ENCODE data around the gene CPNE8. TPM values are rescaled to one million over a fixed set of nuclear protein-coding genes. Genes with fewer than 3 reads are reported as not detected.

CPNE8 gene
- total RNA-seq, 1 experiment from 2014 or later = 23.6 TPM

DNA sequence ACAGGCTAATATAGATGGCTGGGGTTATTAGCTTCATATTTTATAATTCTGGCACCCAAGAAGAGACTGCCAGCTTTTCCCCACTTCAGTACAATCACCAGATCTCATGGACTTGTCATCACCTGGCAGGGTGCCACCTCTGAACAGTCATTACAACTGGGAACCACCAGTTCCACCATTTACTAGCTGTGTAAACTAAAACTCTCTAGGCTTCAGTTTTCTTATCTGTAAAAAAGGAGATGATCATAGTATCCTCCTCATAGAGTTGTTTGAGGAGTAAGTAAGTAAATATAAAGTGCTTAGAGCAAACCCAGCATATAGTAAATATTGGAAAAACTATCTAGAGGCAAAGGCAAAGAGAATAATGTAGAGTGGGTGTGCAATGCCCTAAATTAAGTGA, 19.3 kb downstream of the CPNE8 start:
- Histone ChIP-seq H3K27ac (ENCODE audit: low read length) (no peak overlapping the region), H3K36me3 (ENCODE audit: control insufficient read depth, insufficient read depth, low read length) (no peaks in the 10 kb centered on the region), H3K9me3 (ENCODE audit: control insufficient read depth, insufficient read depth, low read depth, low read length) (no peaks in the 10 kb centered on the region), H3K4me3 (ENCODE audit: low read depth in 2 of 2, low read length in 2 of 2) (no peak overlapping the region), H3K27me3 (ENCODE audit: control insufficient read depth, insufficient read depth, low read length) (no peaks in the 10 kb centered on the region), H3K4me1 (ENCODE audit: control insufficient read depth, insufficient read depth, low read length) (no peaks in the 10 kb centered on the region)
- in situ Hi-C loops (cut with HindIII; ENCODE audit: low pct_unique_long_range_greater_than_20kb, low sequenced_read_pairs) = no loop called here
- BruUV-seq (replicated peaks) = no TSS peak
- POLR2A ChIA-PET = no interaction called here
- ATAC-seq (no peak), DNase-seq (ENCODE audit: low read depth, low spot score) (no peak)
- CTCF ChIA-PET = no interaction called here
- intact Hi-C loops (cut with micrococcal nuclease; ENCODE audit: unreplicated experiment) = no loop called here
- TF ChIP-seq TCF7L2 (IDR thresholded peaks at IDR 0.05; ENCODE audit: low read depth, low read length) = no peak
- TF ChIP-seq POLR2AphosphoS5 (IDR thresholded peaks at IDR 0.05; ENCODE audit: low read depth, low read length) = no peak
- TF ChIP-seq, protein P1, sequence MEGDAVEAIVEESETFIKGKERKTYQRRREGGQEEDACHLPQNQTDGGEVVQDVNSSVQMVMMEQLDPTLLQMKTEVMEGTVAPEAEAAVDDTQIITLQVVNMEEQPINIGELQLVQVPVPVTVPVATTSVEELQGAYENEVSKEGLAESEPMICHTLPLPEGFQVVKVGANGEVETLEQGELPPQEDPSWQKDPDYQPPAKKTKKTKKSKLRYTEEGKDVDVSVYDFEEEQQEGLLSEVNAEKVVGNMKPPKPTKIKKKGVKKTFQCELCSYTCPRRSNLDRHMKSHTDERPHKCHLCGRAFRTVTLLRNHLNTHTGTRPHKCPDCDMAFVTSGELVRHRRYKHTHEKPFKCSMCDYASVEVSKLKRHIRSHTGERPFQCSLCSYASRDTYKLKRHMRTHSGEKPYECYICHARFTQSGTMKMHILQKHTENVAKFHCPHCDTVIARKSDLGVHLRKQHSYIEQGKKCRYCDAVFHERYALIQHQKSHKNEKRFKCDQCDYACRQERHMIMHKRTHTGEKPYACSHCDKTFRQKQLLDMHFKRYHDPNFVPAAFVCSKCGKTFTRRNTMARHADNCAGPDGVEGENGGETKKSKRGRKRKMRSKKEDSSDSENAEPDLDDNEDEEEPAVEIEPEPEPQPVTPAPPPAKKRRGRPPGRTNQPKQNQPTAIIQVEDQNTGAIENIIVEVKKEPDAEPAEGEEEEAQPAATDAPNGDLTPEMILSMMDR (IDR thresholded peaks at IDR 0.05) = no peak
- TF ChIP-seq REST (IDR thresholded peaks at IDR 0.05; ENCODE audit: insufficient read depth in 1 of 2, low read depth in 2 of 2, low read length in 1 of 2) = no peak
- no peak for TF ChIP-seq SIN3A (IDR thresholded peaks at IDR 0.05; ENCODE audit: borderline replicate concordance, insufficient read depth, low read depth, low read length)

- intact Hi-C loops (cut with micrococcal nuclease; ENCODE audit: unreplicated experiment) = no loop called here
- Histone ChIP-seq H3K27ac (ENCODE audit: low read length) (no peak overlapping the region), H3K27me3 (ENCODE audit: control insufficient read depth, insufficient read depth, low read length) (no peaks in the 10 kb centered on the region), H3K9me3 (ENCODE audit: control insufficient read depth, insufficient read depth, low read depth, low read length) (no peaks in the 10 kb centered on the region), H3K36me3 (ENCODE audit: control insufficient read depth, insufficient read depth, low read length) (no peaks in the 10 kb centered on the region), H3K4me1 (ENCODE audit: control insufficient read depth, insufficient read depth, low read length) (no peaks in the 10 kb centered on the region), H3K4me3 (ENCODE audit: low read depth in 2 of 2, low read length in 2 of 2) (no peak overlapping the region)
- no peak for TF ChIP-seq POLR2AphosphoS5 (IDR thresholded peaks at IDR 0.05; ENCODE audit: low read depth, low read length)
- TF ChIP-seq, protein P1 (IDR thresholded peaks at IDR 0.05) = no peak
- no peak for TF ChIP-seq TCF7L2 (IDR thresholded peaks at IDR 0.05; ENCODE audit: low read depth, low read length)
- TF ChIP-seq REST (IDR thresholded peaks at IDR 0.05; ENCODE audit: insufficient read depth in 1 of 2, low read depth in 2 of 2, low read length in 1 of 2) = no peak
- no peak for TF ChIP-seq SIN3A (IDR thresholded peaks at IDR 0.05; ENCODE audit: borderline replicate concordance, insufficient read depth, low read depth, low read length)
- in situ Hi-C loops (cut with HindIII; ENCODE audit: low pct_unique_long_range_greater_than_20kb, low sequenced_read_pairs) = no loop called here
- ChIA-PET POLR2A (no interaction called here), CTCF (no interaction called here)
- ATAC-seq (no peak), DNase-seq (ENCODE audit: low read depth, low spot score) (no peak)
- no TSS peak for BruUV-seq (replicated peaks)
Observed at GRCh38 chr12:38884666-38885065, 20.7 kb downstream of the CPNE8 start.

Measured in Panc1 (cell line).